GM12801 (cell line): ENCODE results near the gene AEBP1.

Experiments
- CTCF ChIP-seq: IDR thresholded peaks from one replicate; pipeline ENCODE4 v1.5.1; 2011; ENCODE audit warnings: control low read depth; ENCODE audit not compliant: insufficient read length; ENCODE audit errors: extremely low read depth

The AEBP1 gene

GRCh38 chr7:44071726-44072363 is 32.3 kb upstream of the AEBP1 start:
- TF ChIP-seq CTCF: no peak

GRCh38 chr7:44072364-44073231 is 31.5 kb upstream of the AEBP1 start:
- TF ChIP-seq CTCF: no peak

- TF ChIP-seq CTCF: no peak
Measured at GRCh38 chr7:44073664-44074348, 30.3 kb upstream of the AEBP1 start.

GRCh38 chr7:44074349-44074695 is 29.8 kb upstream of the AEBP1 start:
- no peak for TF ChIP-seq CTCF

GRCh38 chr7:44075296-44076075 is 28.7 kb upstream of the AEBP1 start:
- no peak for TF ChIP-seq CTCF

GRCh38 chr7:44076101-44076895 is 27.8 kb upstream of the AEBP1 start:
- TF ChIP-seq CTCF: no peak
